GM18505 (cell line): Measurements from ENCODE around the gene GABARAPL1.

ENCODE experiments used
- ATAC-seq: cut with Tn5 transposase; IDR thresholded peaks from one replicate; pipeline ENCODE4 v1.9.1; 2021; ENCODE audit not compliant: unreplicated experiment
- POLR2A ChIP-seq: IDR thresholded peaks from 4 replicates; pipeline ENCODE4 v1.6.1; 2011; ENCODE audit warnings: borderline replicate concordance; ENCODE audit not compliant: insufficient read depth, insufficient read length; ENCODE audit errors: extremely low read depth

Gene GABARAPL1

DNA sequence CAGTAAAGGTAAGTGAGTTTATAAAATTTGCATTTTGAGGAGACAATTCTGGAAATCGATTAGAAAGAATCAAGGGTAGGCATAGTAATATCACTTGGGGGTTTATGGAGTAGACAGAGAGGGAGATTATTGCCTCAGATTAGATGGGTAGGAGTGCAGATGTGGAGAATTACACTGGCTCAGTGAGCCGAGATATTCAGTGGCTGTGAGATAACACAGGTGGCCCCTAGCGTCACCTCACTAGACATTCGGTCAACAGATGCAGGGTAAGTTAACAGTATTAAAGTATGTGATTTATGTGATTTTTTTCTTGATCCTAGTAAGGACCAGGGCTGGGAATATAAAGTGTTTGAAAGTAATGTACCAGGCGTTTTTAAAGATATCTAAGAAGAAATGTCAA lies 55.4 kb downstream of the GABARAPL1 start:
- no peak for ATAC-seq
- TF ChIP-seq POLR2A, result no peak

- no peak for ATAC-seq
- no peak for TF ChIP-seq POLR2A
Observed at GRCh38 chr12:10272467-10272866, 59.8 kb downstream of the GABARAPL1 start.
